Panc1 (cell line): ENCODE measurements around the gene ALOX12. TPM values are rescaled to one million over a fixed set of nuclear protein-coding genes. Genes with fewer than 3 reads are reported as not detected.

Source experiments
- ATAC-seq: fragments of 200-7000 bp; cut with Tn5 transposase; 2 replicates; pipeline ENCODE4 v1.9.1; 2020; ENCODE audit warnings: mild to moderate bottlenecking, moderate library complexity
- BruUV-seq: library from RNA; stranded (reverse); fragments of 400-500 nt; replicated peaks from 2 replicates; lab custom pipeline; 2021; lab: Mats Ljungman, UMichigan
- CTCF ChIA-PET: fragments of 300-600 bp; sonication (Branson Sonifier 250); formaldehyde crosslinking; loops from one replicate; lab custom pipeline; 2022; ENCODE audit warnings: antibody characterized with exemption; lab: Charles Lee
- POLR2A ChIA-PET: fragments of 300-600 bp; sonication (Branson Sonifier 250); formaldehyde crosslinking; loops from one replicate; lab custom pipeline; 2022; ENCODE audit warnings: antibody characterized with exemption; lab: Charles Lee
- DNase-seq: peaks from one replicate; pipeline ENCODE4 v3.0.0-alpha.2; 2010; ENCODE audit warnings: low read depth, low spot score
- H3K27ac ChIP-seq: 2 replicates; pipeline ENCODE4 v1.5.1; 2011; ENCODE audit warnings: mild to moderate bottlenecking, low read length, inconsistent platforms
- H3K27me3 ChIP-seq: fragments of 200-500 bp; sonication (Bioruptor generic); 2 replicates; pipeline ENCODE4 v1.6.0; 2014; ENCODE audit warnings: low read length, inconsistent platforms; ENCODE audit not compliant: control insufficient read depth, insufficient read depth
- H3K36me3 ChIP-seq: fragments of 200-500 bp; sonication (Bioruptor generic); 2 replicates; pipeline ENCODE4 v1.5.1; 2014; ENCODE audit warnings: inconsistent platforms, mild to moderate bottlenecking, low read length, moderate library complexity; ENCODE audit not compliant: control insufficient read depth, insufficient read depth
- H3K4me1 ChIP-seq: 2 replicates; pipeline ENCODE4 v1.5.1; 2011; ENCODE audit warnings: inconsistent platforms, mild to moderate bottlenecking, low read length, moderate library complexity; ENCODE audit not compliant: control insufficient read depth, insufficient read depth
- H3K4me3 ChIP-seq, 2 experiments: 2 replicates each; pipeline ENCODE4 v1.5.1; 2011 to 2012; ENCODE audit warnings: low read depth in 2 of 2, low read length in 2 of 2, mild to moderate bottlenecking in 2 of 2, inconsistent platforms in 1 of 2, moderate library complexity in 1 of 2
- H3K9me3 ChIP-seq: fragments of 200-500 bp; sonication (Bioruptor generic); 2 replicates; pipeline ENCODE4 v1.5.1; 2014; ENCODE audit warnings: low read depth, mild to moderate bottlenecking, inconsistent platforms, low read length, moderate library complexity; ENCODE audit not compliant: control insufficient read depth, insufficient read depth
- CTCF ChIP-seq: fragments of 450-650 bp; IDR thresholded peaks from 2 replicates; pipeline ENCODE4 v1.5.1; 2017; ENCODE audit warnings: mild to moderate bottlenecking
- POLR2AphosphoS5 ChIP-seq: IDR thresholded peaks from 2 replicates; pipeline ENCODE4 v1.6.1; 2012; ENCODE audit warnings: mild to moderate bottlenecking, low read depth, low read length, moderate library complexity
- REST ChIP-seq, 2 experiments: IDR thresholded peaks; 2 replicates each; pipeline ENCODE4 v1.6.1; 2011 to 2012; ENCODE audit warnings: low read depth in 2 of 2, control low read depth in 1 of 2, low read length in 1 of 2, mild to moderate bottlenecking in 1 of 2, moderate library complexity in 1 of 2; ENCODE audit not compliant: insufficient read depth in 1 of 2
- SIN3A ChIP-seq: IDR thresholded peaks from 2 replicates; pipeline ENCODE4 v1.6.1; 2012; ENCODE audit warnings: low read depth, mild to moderate bottlenecking, low read length, moderate library complexity, borderline replicate concordance; ENCODE audit not compliant: insufficient read depth
- TCF7L2 ChIP-seq: IDR thresholded peaks from 2 replicates; pipeline ENCODE4 v1.6.1; 2011; ENCODE audit warnings: mild to moderate bottlenecking, low read depth, low read length, inconsistent platforms
- in situ Hi-C: cut with HindIII; loops from 2 replicates; pipeline ENCODE4 v1.10.0; 2016; ENCODE audit warnings: low sequenced_read_pairs, low pct_unique_long_range_greater_than_20kb
- intact Hi-C: fragments of 100-400 bp; cut with micrococcal nuclease; formaldehyde crosslinking; loops from one replicate; pipeline ENCODE4 v1.10.0; 2022; ENCODE audit not compliant: unreplicated experiment
- total RNA-seq: library from RNA; stranded (reverse); gene quantifications from one replicate; pipeline ENCODE4 v1.2.1, GENCODE V29; 2021; ENCODE audit not compliant: unreplicated experiment

The ALOX12 gene
- total RNA-seq, 1 experiment from 2014 or later = not detected

- ChIA-PET POLR2A (no interaction called here), CTCF (no interaction called here)
- TF ChIP-seq TCF7L2 (no peak), CTCF (no peak), SIN3A (no peak), POLR2AphosphoS5 (no peak), REST (IDR thresholded peaks at IDR 0.05; ENCODE audit: insufficient read depth in 1 of 2, low read depth in 2 of 2, low read length in 1 of 2) (no peak)
- H3K27ac ChIP-seq = no peak overlapping the region
- H3K36me3 ChIP-seq = peaks cover 5% of the 10 kb centered on the region
- intact Hi-C loops (no loop called here), in situ Hi-C loops (no loop called here)
- DNase-seq (no peak), ATAC-seq (no peak)
- no peaks in the 10 kb centered on the region for H3K27me3 ChIP-seq
- H3K4me1 ChIP-seq = no peaks in the 10 kb centered on the region
- no TSS peak for BruUV-seq
- H3K9me3 ChIP-seq = no peaks in the 10 kb centered on the region
- H3K4me3 ChIP-seq = no peak overlapping the region
Measured at GRCh38 chr17:6997171-6997570, 1.3 kb downstream of the ALOX12 start.

GRCh38 chr17:6998855-6999508 lies 3.1 kb downstream of the ALOX12 start:
- no peak overlapping the region for H3K27ac ChIP-seq
- no peak overlapping the region for H3K4me3 ChIP-seq
- H3K4me1 ChIP-seq = no peaks in the 10 kb centered on the region
- DNase-seq (no peak), ATAC-seq (no peak)
- no TSS peak for BruUV-seq
- TF ChIP-seq TCF7L2 (no peak), SIN3A (no peak), CTCF (no peak)
- intact Hi-C loops = no loop called here
- H3K36me3 ChIP-seq = peaks cover 7% of the 10 kb centered on the region
- ChIA-PET POLR2A (no interaction called here), CTCF (no interaction called here)
- H3K9me3 ChIP-seq = no peaks in the 10 kb centered on the region
- in situ Hi-C loops = no loop called here
- H3K27me3 ChIP-seq = no peaks in the 10 kb centered on the region
